GM19238 (cell line): ENCODE results near the gene CRISPLD2.

Experiments
- DNase-seq: peaks from one replicate; pipeline ENCODE4 v3.0.0; 2011; ENCODE audit warnings: low spot score; ENCODE audit not compliant: insufficient read length

Gene CRISPLD2

DNA sequence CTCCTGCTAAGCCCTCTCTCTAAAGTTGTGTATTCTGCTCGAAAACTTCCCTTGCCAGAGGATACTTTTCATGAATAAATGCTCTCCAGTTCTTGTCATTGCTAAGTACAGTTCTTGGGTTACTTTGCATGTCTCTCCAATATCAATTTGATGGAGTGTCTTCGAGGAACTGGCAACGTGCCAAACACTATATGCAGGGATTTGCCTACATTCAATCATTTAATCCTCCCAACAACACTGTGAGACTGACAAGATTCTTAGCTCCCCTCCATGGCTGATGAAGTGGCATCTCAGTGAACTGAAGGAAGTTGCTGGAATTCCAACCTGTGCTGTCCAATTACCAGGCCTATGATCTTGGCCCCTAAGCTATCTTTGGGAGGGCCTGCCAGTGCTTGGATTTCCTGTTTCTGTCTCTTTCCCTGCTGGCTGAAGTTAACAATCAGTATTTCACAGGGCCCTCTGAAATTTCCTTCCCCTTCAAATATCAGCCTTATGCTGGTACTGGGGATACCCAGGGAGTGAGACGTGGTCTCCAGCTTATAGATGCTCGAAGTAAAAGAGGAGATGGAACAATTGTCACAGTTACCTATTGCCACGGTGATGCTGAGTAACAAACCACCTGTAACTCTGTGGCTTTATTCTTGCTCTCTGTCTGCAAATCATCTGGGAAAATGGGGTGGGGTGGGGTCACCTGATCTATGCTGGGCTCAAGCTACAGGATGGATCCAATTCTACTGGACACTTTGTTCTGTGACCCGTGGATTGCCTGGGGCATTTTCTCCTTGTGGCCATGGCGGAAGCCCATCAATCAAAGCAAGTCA is 19.4 kb upstream of the CRISPLD2 start:
- DNase-seq: no peak

DNA sequence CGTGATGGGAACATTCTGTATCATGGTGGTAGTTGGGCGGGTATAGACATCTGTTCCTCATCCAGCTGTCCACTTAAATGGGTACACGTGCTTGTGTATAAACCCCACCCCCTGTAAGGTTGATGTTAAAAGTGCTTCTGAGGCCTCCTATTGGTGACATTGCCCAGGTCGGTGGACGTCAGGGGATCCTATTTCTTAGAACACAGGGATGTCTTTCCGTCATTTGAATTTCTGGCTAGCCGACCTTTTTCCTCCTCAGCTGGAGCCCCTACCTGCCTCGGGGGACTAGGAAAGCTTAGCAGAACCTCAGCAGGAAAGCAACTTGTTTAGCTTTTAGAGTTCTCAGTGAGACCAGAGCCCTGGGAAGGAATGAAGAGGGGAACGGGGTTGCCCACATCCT is 16.6 kb upstream of the CRISPLD2 start:
- DNase-seq: no peak

DNA sequence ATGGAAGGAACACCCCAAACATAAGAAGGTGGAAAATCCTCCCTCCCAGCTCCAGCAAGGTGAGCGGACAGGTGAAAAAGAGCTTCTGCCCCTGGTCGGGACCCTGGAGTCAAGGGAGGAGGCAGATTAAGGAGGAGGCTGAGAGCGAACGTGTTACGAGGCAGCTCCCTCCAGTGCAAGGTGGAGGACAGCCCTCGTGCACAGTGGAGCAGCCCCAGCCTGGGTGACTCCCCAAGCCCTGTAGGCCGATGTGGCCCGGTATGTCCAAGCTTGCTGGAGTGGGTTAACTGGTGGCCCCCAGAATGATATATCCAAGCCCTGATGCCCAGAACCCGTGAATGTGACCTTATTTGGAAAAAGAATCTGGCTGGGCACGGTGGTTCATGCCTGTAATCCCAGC is 15.5 kb upstream of the CRISPLD2 start:
- DNase-seq: no peak

DNA sequence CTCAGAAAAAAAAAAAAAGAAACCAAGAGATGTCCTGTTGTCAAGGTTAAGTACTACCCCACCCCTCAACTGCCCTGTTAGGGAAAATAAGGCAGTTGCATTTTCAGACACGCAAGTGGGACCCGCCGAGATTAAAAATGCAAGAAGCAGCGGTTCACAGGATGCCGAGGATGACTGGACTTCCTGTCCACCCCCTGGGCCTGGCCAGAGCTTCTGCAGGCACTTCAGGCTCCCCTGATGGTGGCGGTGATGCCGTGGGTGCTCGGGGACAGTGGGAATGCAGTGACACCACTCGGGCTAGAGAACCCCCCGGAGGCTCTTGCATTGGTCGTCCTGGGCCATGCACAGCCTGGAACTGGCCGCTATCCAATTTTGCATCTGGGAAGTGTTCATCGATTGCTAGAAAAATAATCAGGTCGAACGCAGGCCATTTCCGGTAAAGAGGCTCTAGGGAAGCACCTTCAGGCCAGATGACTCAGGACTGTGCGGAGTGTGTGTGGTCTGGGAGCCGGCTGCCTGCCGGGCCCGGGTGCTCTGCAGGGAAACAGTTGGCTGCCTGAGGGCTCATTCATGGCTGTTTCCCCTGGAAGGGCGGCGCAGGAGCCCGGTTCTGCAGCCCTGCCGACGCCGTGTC is 13.4 kb upstream of the CRISPLD2 start:
- peak; percentile 35 for DNase-seq

DNA sequence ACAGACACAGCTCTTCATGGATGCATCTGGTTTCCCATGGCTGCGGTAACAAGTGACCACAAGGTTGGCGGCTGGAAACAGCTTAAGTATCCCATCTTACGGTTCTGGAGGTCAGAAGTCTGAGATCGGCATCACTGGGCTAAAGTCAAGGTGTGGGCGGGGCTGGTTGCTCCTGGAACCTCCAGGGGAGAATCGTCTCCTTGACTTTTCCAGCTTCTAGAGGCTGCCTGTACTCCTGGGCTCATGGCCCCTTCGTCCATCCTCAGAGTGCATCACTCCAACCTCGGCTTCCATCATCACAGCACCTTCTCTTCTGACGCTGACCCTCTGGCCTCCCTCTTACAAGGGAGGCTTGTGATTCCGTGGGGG is 12.9 kb upstream of the CRISPLD2 start:
- DNase-seq: no peak

DNA sequence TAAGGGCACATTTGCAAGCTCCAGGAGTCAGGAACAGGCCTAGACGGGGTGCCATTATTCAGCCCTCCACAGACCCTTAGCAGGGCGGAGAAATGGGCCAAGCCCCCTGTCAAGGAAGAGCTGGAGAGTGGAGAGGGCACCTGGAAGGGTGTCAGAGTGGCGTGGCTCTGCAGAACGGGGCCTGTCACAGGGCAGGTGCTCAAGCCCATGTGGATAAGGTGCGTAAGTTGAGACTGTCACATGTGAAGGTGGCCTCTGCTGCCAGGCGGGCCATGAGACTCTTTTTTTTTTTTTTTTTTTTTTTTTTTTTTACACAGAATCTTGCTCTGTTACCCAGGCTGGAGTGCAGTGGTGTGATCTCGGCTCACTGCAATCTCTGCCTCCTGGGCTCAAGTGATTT is 12.0 kb upstream of the CRISPLD2 start:
- DNase-seq: no peak

DNA sequence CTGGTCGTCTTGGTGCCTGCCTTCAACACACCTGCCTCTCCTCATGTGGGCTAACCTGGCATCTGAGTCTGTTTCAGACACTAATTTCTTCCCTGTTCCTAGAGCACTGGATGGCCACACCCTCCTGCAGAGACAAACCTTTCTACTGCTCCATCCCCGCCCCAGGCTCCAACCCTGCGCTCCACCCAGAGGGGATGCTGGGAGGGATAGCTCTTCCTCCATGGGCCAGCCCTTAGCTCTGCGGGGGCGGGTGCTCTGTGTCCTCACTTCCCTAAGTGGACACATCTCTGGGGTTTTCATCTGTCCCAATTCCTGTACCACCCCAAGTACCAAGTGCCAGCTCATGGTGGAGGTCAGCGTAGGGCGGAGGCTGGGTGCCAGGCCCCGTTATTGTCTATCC is 11.0 kb upstream of the CRISPLD2 start:
- no peak for DNase-seq

DNA sequence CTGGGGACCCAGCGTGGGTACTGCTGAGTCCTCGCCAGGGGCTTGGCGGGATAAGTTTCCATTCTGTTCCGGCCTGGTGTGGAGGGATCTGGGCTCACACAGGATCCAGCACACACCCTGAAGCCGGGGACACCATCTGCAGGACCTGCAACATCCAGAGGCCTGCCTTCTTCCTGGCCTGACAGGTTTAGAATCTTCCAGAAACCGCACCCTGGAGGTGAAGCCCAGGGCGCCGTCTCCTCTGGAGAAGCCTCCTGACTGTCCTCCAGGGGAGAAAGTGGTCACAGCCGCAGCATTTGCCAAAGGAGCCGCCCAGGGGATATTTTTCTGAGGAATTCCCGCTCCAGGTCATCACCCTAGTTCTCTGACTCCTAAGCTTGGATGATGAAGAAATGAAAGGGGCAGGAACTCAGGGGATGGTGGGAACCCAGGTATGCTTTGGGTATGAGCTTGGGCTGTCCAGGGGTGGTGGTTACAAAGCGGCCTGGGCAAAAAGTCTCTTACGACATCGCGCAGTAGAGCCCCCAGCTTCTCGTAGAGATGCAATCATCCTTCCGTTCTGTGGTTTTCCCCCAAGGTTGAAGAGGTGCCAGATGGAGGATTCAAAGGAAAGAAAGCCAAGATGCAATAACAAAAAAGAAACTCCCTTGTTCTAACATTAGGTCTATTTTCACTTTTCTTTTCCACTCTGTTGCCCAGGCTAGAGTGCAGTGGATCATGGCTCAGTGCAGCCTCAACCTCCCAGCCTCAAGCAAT is 9.1 kb upstream of the CRISPLD2 start:
- DNase-seq: peak; percentile 39

DNA sequence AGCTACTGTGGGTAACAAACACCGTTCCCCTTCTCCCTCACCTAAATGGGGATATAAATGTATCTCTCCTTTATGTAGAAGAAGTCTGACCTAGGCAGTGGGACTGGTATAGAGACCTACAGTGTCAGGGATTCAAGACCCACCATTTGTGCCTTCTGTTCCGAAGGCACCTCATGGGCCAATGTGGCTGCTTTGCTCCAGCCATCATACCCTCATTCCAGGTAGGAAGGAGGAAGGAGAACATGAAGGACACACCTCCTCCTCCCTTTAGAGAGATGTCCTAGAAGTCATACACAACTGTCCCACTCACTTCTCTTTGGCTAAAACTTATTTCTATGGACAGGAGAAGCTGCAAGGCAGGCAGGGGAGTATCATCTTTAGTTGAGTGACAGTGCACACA is 8.3 kb upstream of the CRISPLD2 start:
- no peak for DNase-seq

DNA sequence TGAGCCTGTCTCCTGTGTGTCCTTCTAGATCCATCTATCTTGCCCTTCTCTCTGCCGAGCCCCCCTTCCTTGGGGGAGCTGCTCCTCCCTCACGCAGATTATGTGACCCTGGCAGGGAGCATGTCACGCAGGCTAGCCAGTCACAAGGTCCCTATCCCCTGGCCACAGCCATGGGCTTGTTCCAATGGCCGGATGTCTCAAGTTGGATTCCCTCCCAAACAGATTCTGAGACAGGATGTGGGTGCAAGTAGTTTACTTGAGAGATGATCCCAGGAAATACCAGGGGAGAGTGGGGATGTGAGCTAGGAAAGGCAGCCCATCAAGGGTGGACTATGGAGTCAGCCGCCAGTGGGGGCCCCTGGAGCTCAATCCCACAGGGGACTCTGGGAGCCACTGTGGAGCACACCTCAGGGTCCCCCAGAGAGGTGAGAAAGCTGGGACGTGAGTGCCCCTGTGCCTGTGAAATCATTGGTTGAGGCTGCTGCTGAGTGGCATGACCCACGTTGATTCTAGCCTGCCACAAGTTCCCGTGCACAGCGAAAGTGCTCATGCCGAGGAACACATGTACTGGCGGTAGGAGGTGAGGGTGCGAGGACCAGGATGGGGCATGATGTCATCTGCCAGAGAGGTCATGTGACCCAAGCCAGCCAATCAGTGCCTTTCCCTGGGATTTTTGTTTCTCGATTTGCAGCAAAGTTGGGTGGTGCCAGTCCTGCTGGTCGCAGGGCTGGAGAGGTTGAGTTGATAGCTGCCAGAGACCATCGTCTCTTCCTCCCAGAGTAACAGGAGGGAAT is 6.4 kb upstream of the CRISPLD2 start:
- DNase-seq: no peak

DNA sequence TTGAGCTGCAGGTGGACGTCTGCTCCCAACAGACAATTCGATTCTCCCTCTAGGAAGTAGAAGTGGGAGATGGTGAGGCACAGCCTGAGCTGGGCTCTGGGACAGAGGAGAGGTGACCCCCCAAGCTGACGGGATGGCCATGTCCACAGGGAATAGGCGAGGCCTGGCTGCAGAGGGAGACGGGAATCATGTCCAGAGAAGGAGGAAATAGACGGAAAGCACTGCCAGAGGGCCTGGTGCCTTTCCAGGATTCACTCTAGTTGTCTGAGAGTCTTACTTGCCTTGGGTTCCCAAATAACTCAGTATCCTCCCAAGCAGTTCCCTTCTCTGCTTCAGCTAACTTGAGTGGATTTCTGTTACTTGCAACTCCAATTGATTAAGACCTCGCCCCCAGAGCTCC is 4.3 kb upstream of the CRISPLD2 start:
- DNase-seq: no peak

DNA sequence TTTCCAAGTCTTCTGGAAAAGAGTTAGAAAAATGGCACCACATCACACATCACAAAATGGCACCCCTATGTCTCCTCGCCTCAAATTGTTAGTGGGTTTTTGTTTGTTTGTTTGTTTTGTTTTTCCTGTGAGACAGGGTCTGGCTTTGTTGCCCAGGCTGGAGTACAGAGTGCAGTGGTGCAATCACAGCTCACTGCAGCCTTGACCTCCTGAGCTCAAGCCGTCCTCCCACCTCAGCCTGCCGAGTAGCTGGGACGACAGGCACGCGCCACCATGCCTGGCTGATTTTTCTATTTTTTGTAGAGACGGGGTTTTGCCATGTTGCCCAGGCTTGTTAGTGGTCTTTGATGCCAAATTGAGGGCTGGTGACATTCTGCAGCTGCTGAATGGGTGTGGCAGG is 3.8 kb upstream of the CRISPLD2 start:
- DNase-seq: no peak

DNA sequence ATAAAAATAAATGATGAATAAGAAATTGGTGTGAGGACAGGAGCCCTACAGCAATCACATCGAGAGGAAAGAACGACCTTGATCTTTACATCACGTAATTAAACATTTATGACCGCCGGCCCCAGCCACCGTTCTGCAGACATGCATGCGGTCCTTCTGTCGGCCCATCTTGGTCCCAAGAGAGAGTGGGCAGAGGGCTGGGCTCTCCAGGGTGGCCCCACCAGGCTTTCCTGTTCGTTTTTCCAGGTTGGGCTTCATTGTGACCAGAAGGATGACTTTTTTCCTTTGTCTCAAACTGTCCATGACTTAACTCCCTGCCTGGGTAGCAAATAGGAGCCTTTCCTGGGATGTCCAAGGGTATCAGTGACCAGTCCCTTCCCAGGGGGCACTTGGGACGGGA is 3.3 kb upstream of the CRISPLD2 start:
- no peak for DNase-seq

DNA sequence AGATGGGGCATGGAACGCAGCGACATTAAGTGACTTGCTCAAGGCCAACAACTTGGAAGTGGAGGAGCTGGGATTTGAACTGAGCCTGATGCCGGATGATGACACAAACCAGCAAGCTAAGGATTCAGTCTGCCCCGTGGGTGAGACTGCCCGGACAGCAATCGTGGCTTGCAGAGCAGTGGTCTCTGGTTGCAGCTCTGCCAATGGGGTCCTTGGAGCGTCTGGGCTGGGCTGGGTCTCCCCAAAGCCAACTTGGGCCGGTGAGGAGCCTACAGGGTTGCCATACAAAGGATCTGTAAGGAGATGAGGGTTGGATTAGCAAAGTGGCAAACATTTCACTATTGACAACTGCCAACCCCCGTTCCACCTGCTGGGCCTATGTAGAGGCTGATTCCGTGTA is 2.6 kb upstream of the CRISPLD2 start:
- DNase-seq: no peak

DNA sequence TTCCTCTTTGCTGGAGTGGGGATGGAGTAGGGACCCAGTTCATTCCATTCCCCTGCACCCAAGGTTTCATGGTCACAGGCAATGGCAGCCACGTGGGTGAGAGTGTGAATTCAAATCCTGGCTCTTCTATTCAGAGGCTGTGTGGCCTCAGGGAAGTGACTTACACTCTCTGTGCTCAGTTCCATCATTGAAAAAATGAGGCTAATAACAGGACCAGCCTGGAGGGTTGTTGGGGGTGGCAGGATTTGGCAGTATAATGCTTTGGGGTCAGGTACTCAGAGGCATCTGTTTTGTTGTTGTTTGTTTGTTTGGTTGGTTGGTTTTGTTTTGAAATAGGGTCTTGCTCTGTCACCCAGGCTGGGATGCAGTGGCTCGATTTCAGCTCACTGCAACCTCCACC is 2.2 kb upstream of the CRISPLD2 start:
- DNase-seq: no peak

DNA sequence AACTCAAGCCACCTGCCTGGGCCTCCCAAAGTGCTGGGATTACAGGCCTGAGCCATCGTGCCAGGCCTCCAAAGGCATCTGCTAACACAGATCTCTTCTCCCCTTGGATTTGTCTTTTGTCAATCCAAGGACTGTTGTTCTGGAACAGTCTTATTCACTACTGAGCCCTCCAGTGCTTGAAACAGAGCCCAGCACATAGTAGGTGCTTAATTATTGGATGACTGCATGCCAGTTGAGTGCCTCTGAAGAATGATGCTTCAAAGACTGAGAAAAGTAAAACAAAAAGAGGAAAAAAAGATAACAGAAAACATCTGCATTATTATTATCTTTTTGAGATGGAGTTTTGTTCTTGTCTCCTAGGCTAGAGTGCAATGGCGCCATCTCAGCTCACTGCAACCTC is 1.7 kb upstream of the CRISPLD2 start:
- DNase-seq: no peak

DNA sequence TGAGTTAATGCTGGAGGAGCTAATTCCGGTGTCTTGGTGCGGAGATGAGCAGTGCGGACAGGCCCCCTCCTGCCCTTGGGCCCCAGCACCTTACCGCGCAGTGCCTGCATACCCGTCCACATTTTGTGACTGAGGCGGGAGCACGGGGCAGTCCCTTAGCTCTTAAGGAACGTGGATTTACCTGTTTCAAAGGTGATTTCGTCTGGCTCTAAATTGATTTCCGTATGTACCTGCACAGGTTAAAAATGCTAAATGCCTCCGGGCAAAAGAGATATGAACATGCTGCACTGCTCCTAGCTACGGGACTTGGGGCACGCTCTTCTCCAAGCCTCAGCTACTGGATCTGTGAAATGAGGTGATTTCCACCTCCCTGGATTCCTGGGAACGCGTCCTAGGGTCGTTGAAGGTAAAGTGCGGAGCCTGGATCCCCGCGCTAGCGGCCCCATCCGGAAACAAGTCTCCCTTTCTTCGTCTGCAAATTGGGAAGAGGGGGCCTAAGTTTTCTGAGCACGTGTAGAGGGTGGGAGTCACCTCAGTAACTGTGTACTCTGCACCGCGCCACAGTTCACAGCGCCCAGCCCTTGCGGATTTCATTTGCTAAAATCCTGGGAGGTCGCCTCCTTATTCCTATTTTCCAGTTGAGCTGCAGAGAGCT is 669 bp upstream of the CRISPLD2 start:
- DNase-seq: no peak

DNA sequence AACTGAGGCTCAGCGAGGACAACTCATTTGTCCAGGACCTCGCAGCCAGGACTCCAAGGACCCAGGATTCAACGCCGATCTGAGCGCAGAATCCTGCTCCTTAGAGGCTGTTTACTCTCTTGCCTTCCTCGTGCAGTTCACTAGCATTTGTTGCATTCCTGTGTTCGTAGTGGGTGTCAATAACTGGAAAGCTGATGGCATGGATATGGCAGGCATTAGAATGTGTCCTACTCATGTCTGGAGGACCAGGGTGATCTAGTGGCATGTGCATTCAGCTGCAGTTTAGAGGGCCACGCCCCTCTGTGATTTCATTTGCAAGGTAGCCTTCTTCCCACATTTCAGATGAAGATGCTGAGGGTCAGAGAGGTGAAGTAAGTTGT is 510 bp downstream of the CRISPLD2 start:
- DNase-seq: no peak

DNA sequence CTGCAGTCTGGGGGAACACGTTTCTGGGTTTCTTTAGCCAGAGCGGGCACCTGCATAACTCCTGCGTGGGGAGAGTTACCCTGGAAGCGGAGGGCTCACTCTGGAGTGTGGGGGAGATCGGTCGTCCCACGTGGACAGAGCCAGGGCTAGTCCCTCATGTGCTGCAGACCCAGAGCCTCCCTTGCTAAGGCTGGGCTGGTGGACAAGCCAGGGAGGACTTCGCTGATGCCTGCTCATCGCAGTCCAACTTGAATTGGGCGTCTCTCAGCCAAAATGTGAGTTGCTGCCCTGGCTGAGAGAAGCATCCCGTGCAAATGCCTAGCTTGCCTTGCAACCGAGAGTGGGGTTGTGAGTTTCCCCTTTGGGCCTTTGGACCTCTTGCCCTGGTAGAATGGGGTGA is 986 bp downstream of the CRISPLD2 start:
- no peak for DNase-seq

DNA sequence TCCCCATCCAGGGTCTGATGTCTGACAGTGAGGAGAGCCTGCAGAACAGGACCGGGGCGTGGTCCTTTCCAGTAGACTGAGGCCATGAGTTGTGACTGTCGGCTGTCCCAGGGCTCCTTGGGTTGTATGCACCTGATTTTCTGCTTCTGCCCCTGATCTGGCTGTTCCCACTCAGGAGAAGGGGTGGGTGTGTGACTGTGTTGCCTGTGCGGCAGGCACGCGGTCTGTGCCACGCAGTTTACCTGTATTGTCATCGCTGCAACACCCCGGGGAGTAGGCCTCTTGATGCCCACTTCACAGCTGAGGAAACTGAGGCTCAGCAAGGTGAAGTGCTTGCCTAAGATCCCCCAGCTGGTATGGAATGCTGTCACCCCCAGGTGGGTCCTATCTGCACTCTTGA is 1.4 kb downstream of the CRISPLD2 start:
- no peak for DNase-seq
